Duodenal mucosa (tissue), 2 donors: ENCODE data around the gene CUL7.
"Not testable (repeated sequence)": the region's sequence is repeated elsewhere in the genome, so short reads cannot be mapped to it uniquely, and the experiment has no call there.

Experiments used
- H3K27ac ChIP-seq: one replicate; pipeline ENCODE4 v1.7.0; 2013; ENCODE audit warnings: low read depth, low read length
- H3K27me3 ChIP-seq, 2 donors: one replicate each; pipeline ENCODE4 v1.7.0; 2013; ENCODE audit warnings: low read length in 2 of 2, control low read depth in 1 of 2; ENCODE audit not compliant: insufficient read depth in 2 of 2, control insufficient read depth in 1 of 2
- H3K36me3 ChIP-seq, 2 donors: one replicate each; pipeline ENCODE4 v1.7.0; 2013; ENCODE audit warnings: low read length in 2 of 2, control low read depth in 1 of 2; ENCODE audit not compliant: insufficient read depth in 2 of 2, control insufficient read depth in 1 of 2
- H3K4me1 ChIP-seq, 2 donors: one replicate each; pipeline ENCODE4 v1.7.0; 2013; ENCODE audit warnings: low read length in 2 of 2, control low read depth in 1 of 2; ENCODE audit not compliant: insufficient read depth in 2 of 2, control insufficient read depth in 1 of 2
- H3K4me3 ChIP-seq, 2 donors: one replicate each; pipeline ENCODE4 v1.7.0; 2013; ENCODE audit warnings: low read length in 2 of 2, low read depth in 1 of 2
- H3K9ac ChIP-seq, 2 donors: one replicate each; pipeline ENCODE4 v1.7.0; 2013; ENCODE audit warnings: low read length in 2 of 2, low read depth in 1 of 2
- H3K9me3 ChIP-seq, 2 donors: one replicate each; pipeline ENCODE4 v1.7.0; 2013; ENCODE audit warnings: low read length in 2 of 2, control low read depth in 1 of 2; ENCODE audit not compliant: control insufficient read depth in 1 of 2

Gene CUL7

GRCh38 chr6:43009124-43009523 is 44.5 kb downstream of the CUL7 start:
- H3K4me1 ChIP-seq, result peaks cover 11 to 14% of the 10 kb centered on the region in 2 donors
- H3K27ac ChIP-seq, result no peak overlapping the region
- H3K9ac ChIP-seq, result no peak overlapping the region
- H3K9me3 ChIP-seq, result no peaks in the 10 kb centered on the region
- no peak overlapping the region for H3K4me3 ChIP-seq
- peaks cover 42 to 65% of the 10 kb centered on the region in 2 donors for H3K36me3 ChIP-seq
- no peaks in the 10 kb centered on the region for H3K27me3 ChIP-seq

GRCh38 chr6:43007126-43007525 is 46.5 kb downstream of the CUL7 start:
- H3K9me3 ChIP-seq, result no peaks in the 10 kb centered on the region
- no peak overlapping the region for H3K27ac ChIP-seq
- no peak overlapping the region for H3K4me3 ChIP-seq
- H3K27me3 ChIP-seq, result no peaks in the 10 kb centered on the region
- H3K4me1 ChIP-seq, result peaks cover 0 to under 1% of the 10 kb centered on the region in 2 donors
- peaks cover 42 to 62% of the 10 kb centered on the region in 2 donors for H3K36me3 ChIP-seq
- no peak overlapping the region for H3K9ac ChIP-seq

GRCh38 chr6:43006251-43006650 is 47.4 kb downstream of the CUL7 start:
- Histone ChIP-seq H3K27ac (no peak overlapping the region), H3K27me3 (no peaks in the 10 kb centered on the region), H3K9ac (no peak overlapping the region), H3K36me3 (peaks cover 38 to 53% of the 10 kb centered on the region in 2 donors), H3K4me1 (no peaks in the 10 kb centered on the region), H3K9me3 (no peaks in the 10 kb centered on the region), H3K4me3 (no peak overlapping the region)

- Histone ChIP-seq H3K27ac (no peak overlapping the region), H3K4me3 (no peak overlapping the region), H3K9me3 (no peaks in the 10 kb centered on the region), H3K9ac (no peak overlapping the region), H3K4me1 (no peaks in the 10 kb centered on the region), H3K27me3 (no peaks in the 10 kb centered on the region), H3K36me3 (peaks cover 38 to 49% of the 10 kb centered on the region in 2 donors)
Observed at GRCh38 chr6:43005844-43006243, 47.8 kb downstream of the CUL7 start.

GRCh38 chr6:43001843-43002242 is 51.8 kb downstream of the CUL7 start:
- Histone ChIP-seq H3K27ac (no peak overlapping the region), H3K4me1 (no peaks in the 10 kb centered on the region), H3K4me3 (no peak overlapping the region), H3K27me3 (no peaks in the 10 kb centered on the region), H3K9ac (no peak overlapping the region), H3K9me3 (no peaks in the 10 kb centered on the region), H3K36me3 (peaks cover 11 to 13% of the 10 kb centered on the region in 2 donors)

GRCh38 chr6:42998205-42998604 is 55.4 kb downstream of the CUL7 start:
- not testable (repeated sequence) for H3K27me3 ChIP-seq, H3K4me3 ChIP-seq, H3K36me3 ChIP-seq, H3K4me1 ChIP-seq, H3K27ac ChIP-seq, H3K9me3 ChIP-seq, H3K9ac ChIP-seq

- no peaks in the 10 kb centered on the region for H3K9me3 ChIP-seq
- H3K9ac ChIP-seq, result no peak overlapping the region
- H3K4me1 ChIP-seq, result peaks cover 2 to 5% of the 10 kb centered on the region in 2 donors
- no peaks in the 10 kb centered on the region for H3K27me3 ChIP-seq
- H3K4me3 ChIP-seq, result no peak overlapping the region
- H3K36me3 ChIP-seq, result peaks cover 0 to 8% of the 10 kb centered on the region in 2 donors
- H3K27ac ChIP-seq, result no peak overlapping the region
Observed at GRCh38 chr6:42996513-42996912, 57.1 kb downstream of the CUL7 start.

GRCh38 chr6:42993445-42993844 is 60.2 kb downstream of the CUL7 start:
- Histone ChIP-seq H3K4me1 (peaks cover 22 to 30% of the 10 kb centered on the region in 2 donors), H3K36me3 (peaks cover 10 to 12% of the 10 kb centered on the region in 2 donors), H3K27ac (no peak overlapping the region)

GRCh38 chr6:42989923-42990322 is 63.7 kb downstream of the CUL7 start:
- H3K4me3 ChIP-seq, result no peak overlapping the region
- H3K36me3 ChIP-seq, result peaks cover 11 to 18% of the 10 kb centered on the region in 2 donors
- no peaks in the 10 kb centered on the region for H3K27me3 ChIP-seq
- no peak overlapping the region for H3K9ac ChIP-seq
- peaks cover 51 to 59% of the 10 kb centered on the region in 2 donors for H3K4me1 ChIP-seq
- H3K27ac ChIP-seq, result no peak overlapping the region
- H3K9me3 ChIP-seq, result no peaks in the 10 kb centered on the region

More at GRCh38 chr6:42993445-42993844, 60.2 kb downstream of the CUL7 start:
- H3K4me3 ChIP-seq, result no peak overlapping the region
- H3K9ac ChIP-seq, result no peak overlapping the region
- H3K27me3 ChIP-seq, result no peaks in the 10 kb centered on the region
- H3K9me3 ChIP-seq, result no peaks in the 10 kb centered on the region

- Histone ChIP-seq H3K36me3 (peaks cover 11 to 18% of the 10 kb centered on the region in 2 donors), H3K9me3 (no peaks in the 10 kb centered on the region), H3K27ac (no peak overlapping the region), H3K4me1 (peaks cover 57% of the 10 kb centered on the region in 2 donors), H3K9ac (no peak overlapping the region), H3K27me3 (no peaks in the 10 kb centered on the region), H3K4me3 (no peak overlapping the region)
Observed at GRCh38 chr6:42988486-42989020, 65.1 kb downstream of the CUL7 start.
